Body of pancreas (tissue), 4 donors: Measurements from ENCODE around the gene TCAIM. TPM values are rescaled to one million over a fixed set of nuclear protein-coding genes. Genes with fewer than 3 reads are reported as not detected.
"Not testable (repeated sequence)": the region's sequence is repeated elsewhere in the genome, so short reads cannot be mapped to it uniquely, and the experiment has no call there.

ENCODE experiments used
- ATAC-seq: fragments of 150-250 bp; one replicate; pipeline ENCODE4 v1.9.1; 2016
- DNase-seq, 4 donors: peaks; one replicate each; pipeline ENCODE4 v3.0.0-alpha.2; 2019
- H3K27ac ChIP-seq, 4 donors: fragments of 200-600 bp; sonication (generic); 1 replicate in 3 of 4; 2 replicates in 1 of 4; pipeline versions ENCODE4 v1.5.1 to v1.6.1; 2016 to 2019; ENCODE audit warnings: mild to moderate bottlenecking in 1 of 4, mixed read lengths in 1 of 4, moderate library complexity in 1 of 4
- H3K27me3 ChIP-seq, 2 donors: fragments of 200-600 bp; sonication (generic); one replicate each; pipeline ENCODE4 v1.6.0; 2016; ENCODE audit warnings: mild to moderate bottlenecking in 1 of 2
- H3K36me3 ChIP-seq, 2 donors: fragments of 200-600 bp; sonication (generic); replicated peaks in 1 of 2; 2 replicates each; pipeline ENCODE4 v1.5.1; 2016; ENCODE audit warnings: low read depth in 2 of 2; ENCODE audit not compliant: insufficient read depth in 1 of 2
- H3K4me1 ChIP-seq: fragments of 200-600 bp; sonication (generic); one replicate; pipeline ENCODE4 v1.6.0; 2016
- H3K4me3 ChIP-seq, 2 donors: fragments of 200-600 bp; sonication (generic); 1 replicate in 1 of 2; 2 replicates in 1 of 2; pipeline ENCODE4 v1.5.1; 2016 to 2019
- H3K9me3 ChIP-seq, 3 donors: fragments of 200-600 bp; sonication (generic); 1 replicate in 2 of 3; 2 replicates in 1 of 3; pipeline ENCODE4 v1.5.1; 2016
- CTCF ChIP-seq, 7 experiments: fragments of 450-650 bp in 4 of 7; fragments of 200-600 bp in 3 of 7; sonication (generic) in 3 of 7; IDR thresholded peaks; one replicate each; pipeline ENCODE4 v1.5.1; 2016 to 2019; ENCODE audit warnings: antibody characterized with exemption in 7 of 7
- POLR2A ChIP-seq, 3 donors: fragments of 450-650 bp; IDR thresholded peaks; one replicate each; pipeline ENCODE4 v1.6.1; 2016; ENCODE audit warnings: antibody characterized with exemption in 3 of 3, mild to moderate bottlenecking in 2 of 3
- WGBS, 2 donors: methylation state at CpG; one replicate each; pipeline ENCODE4 v1.1.5; 2017; 5-methylcytosine and 5-hydroxymethylcytosine counted together
- intact Hi-C: fragments of 100-400 bp; cut with DNase I; formaldehyde crosslinking; loops from one replicate; pipeline ENCODE4 v1.15.1; 2023
- total RNA-seq, 2 donors: library from RNA; depleted of rRNA; stranded (reverse); fragments of >200 nt; gene quantifications; one replicate each; pipeline ENCODE4 v1.1.0, GENCODE V29; 2016

TCAIM gene
- total RNA-seq, 2 donors from 2014 or later = 14.8 to 15.6 TPM

GRCh38 chr3:44339181-44340057 is 853 bp downstream of the TCAIM start:
- intact Hi-C loops = no loop called here
- peaks cover 24% of the 10 kb centered on the region for H3K4me1 ChIP-seq
- H3K36me3 ChIP-seq = no peaks in the 10 kb centered on the region
- no peaks in the 10 kb centered on the region for H3K27me3 ChIP-seq
- DNase-seq (no peak), ATAC-seq (no peak)
- H3K4me3 ChIP-seq = peak overlapping the region; percentile 47 to 58
- TF ChIP-seq CTCF (IDR thresholded peaks at IDR 0.05) (no peak), POLR2A (IDR thresholded peaks at IDR 0.05) (no peak)
- H3K27ac ChIP-seq = peak overlapping the region; percentile 90 to 100 (median 97)
- no peaks in the 10 kb centered on the region for H3K9me3 ChIP-seq
- 11 to 16% methylated on average over 11 of the region's 11 CpGs for WGBS, 2 donors

- intact Hi-C loops = no loop called here
- 66 to 70% methylated on average over 3 of the region's 3 CpGs for WGBS, 2 donors
- peak overlapping the region in 2 of 4 donors; percentile 97 to 100 for H3K27ac ChIP-seq
Measured at GRCh38 chr3:44340058-44340395, 1.5 kb downstream of the TCAIM start.

GRCh38 chr3:44342176-44342790 is 3.7 kb downstream of the TCAIM start:
- Histone ChIP-seq H3K9me3 (no peaks in the 10 kb centered on the region), H3K27ac (no peak overlapping the region), H3K4me3 (no peak overlapping the region), H3K4me1 (peaks cover 22% of the 10 kb centered on the region), H3K36me3 (no peaks in the 10 kb centered on the region), H3K27me3 (no peaks in the 10 kb centered on the region)
- intact Hi-C loops = no loop called here
- DNase-seq = no peak
- no peak for ATAC-seq
- WGBS, 2 donors = 16 to 24% methylated on average over 1 of the region's 1 CpG
- TF ChIP-seq POLR2A (IDR thresholded peaks at IDR 0.05) (no peak), CTCF (IDR thresholded peaks at IDR 0.05) (no peak)

More at GRCh38 chr3:44340058-44340395, 1.5 kb downstream of the TCAIM start:
- ATAC-seq = no peak
- no peaks in the 10 kb centered on the region for H3K36me3 ChIP-seq
- no peak overlapping the region for H3K4me3 ChIP-seq
- no peak for DNase-seq
- peaks cover 24% of the 10 kb centered on the region for H3K4me1 ChIP-seq
- H3K9me3 ChIP-seq = no peaks in the 10 kb centered on the region
- TF ChIP-seq POLR2A (IDR thresholded peaks at IDR 0.05) = no peak
- TF ChIP-seq CTCF (IDR thresholded peaks at IDR 0.05) = no peak
- no peaks in the 10 kb centered on the region for H3K27me3 ChIP-seq

- DNase-seq = no peak
- no peaks in the 10 kb centered on the region for H3K9me3 ChIP-seq
- no peak overlapping the region for H3K4me3 ChIP-seq
- intact Hi-C loops = no loop called here
- H3K27ac ChIP-seq = no peak overlapping the region
- no peak for ATAC-seq
- no peaks in the 10 kb centered on the region for H3K27me3 ChIP-seq
- H3K36me3 ChIP-seq = no peaks in the 10 kb centered on the region
- no peak for TF ChIP-seq POLR2A (IDR thresholded peaks at IDR 0.05)
- TF ChIP-seq CTCF (IDR thresholded peaks at IDR 0.05) = no peak
- H3K4me1 ChIP-seq = peaks cover 17% of the 10 kb centered on the region
Measured at GRCh38 chr3:44343421-44343820, 4.9 kb downstream of the TCAIM start.

- 85 to 96% methylated on average over 6 of the region's 6 CpGs for WGBS, 2 donors
- H3K9me3 ChIP-seq, DNase-seq, intact Hi-C loops, H3K4me1 ChIP-seq, H3K36me3 ChIP-seq, ATAC-seq, H3K4me3 ChIP-seq, H3K27ac ChIP-seq, H3K27me3 ChIP-seq: not testable (repeated sequence)
Measured at GRCh38 chr3:44346590-44346989, 8.0 kb downstream of the TCAIM start.
